Lower leg skin (tissue), 4 donors: ENCODE data around the gene LLGL1. TPM values are rescaled to one million over a fixed set of nuclear protein-coding genes. Genes with fewer than 3 reads are reported as not detected.

Source experiments
- DNase-seq, 2 donors: peaks; one replicate each; pipeline ENCODE4 v3.0.0-alpha.2; 2019; ENCODE audit warnings: low spot score in 2 of 2
- H3K4me3 ChIP-seq: fragments of 200-600 bp; sonication (generic); 2 replicates; pipeline ENCODE4 v1.5.1; 2017; ENCODE audit warnings: mild to moderate bottlenecking, low read depth; ENCODE audit not compliant: poor library complexity, severe bottlenecking
- POLR2A ChIP-seq, 2 donors: fragments of 450-650 bp; IDR thresholded peaks; one replicate each; pipeline ENCODE4 v1.6.1; 2016 to 2017; ENCODE audit warnings: antibody characterized with exemption in 2 of 2, mild to moderate bottlenecking in 1 of 2, moderate library complexity in 1 of 2
- WGBS, 2 donors: methylation state at CpG; one replicate each; pipeline ENCODE4 v1.1.5; 2018; 5-methylcytosine and 5-hydroxymethylcytosine counted together
- intact Hi-C: fragments of 100-400 bp; cut with DNase I; formaldehyde crosslinking; loops from one replicate; pipeline ENCODE4 v1.15.0; 2023; ENCODE audit warnings: low total_unique reads
- total RNA-seq, 4 donors: library from RNA; depleted of rRNA; stranded (reverse); fragments of >200 nt; gene quantifications; one replicate each; pipeline ENCODE4 v1.1.0, GENCODE V29; 2016
- TF ChIP-seq, protein P1 (sequence below), 3 donors: fragments of 450-650 bp; IDR thresholded peaks; one replicate each; pipeline ENCODE4 v1.5.1; 2016; ENCODE audit warnings: antibody characterized with exemption in 3 of 3, mild to moderate bottlenecking in 3 of 3, moderate library complexity in 2 of 3

LLGL1 gene
- total RNA-seq, 4 donors from 2014 or later, result 24.5 to 32.7 (median 29.3) TPM

DNA sequence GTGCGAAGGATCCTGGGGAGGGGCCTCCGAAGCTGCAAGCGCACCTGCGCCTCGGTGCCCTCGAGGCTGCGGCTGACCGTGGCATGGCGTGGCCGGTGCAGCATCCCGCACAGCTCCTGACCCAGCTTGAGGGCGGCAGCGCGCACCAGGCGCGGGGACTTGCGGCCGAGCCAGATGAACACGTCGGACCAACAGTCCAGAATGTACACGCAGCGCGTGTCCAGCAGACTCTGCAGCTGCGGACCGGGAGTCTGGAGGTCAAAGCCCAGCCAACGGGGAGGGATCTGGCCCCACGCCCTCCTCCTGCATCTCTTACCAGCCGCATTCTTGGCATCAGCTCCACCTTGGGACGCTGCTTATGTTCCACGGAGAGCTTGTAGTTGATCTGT is 22.2 kb downstream of the LLGL1 start:
- no peak for TF ChIP-seq POLR2A (IDR thresholded peaks at IDR 0.05)
- TF ChIP-seq, protein P1, sequence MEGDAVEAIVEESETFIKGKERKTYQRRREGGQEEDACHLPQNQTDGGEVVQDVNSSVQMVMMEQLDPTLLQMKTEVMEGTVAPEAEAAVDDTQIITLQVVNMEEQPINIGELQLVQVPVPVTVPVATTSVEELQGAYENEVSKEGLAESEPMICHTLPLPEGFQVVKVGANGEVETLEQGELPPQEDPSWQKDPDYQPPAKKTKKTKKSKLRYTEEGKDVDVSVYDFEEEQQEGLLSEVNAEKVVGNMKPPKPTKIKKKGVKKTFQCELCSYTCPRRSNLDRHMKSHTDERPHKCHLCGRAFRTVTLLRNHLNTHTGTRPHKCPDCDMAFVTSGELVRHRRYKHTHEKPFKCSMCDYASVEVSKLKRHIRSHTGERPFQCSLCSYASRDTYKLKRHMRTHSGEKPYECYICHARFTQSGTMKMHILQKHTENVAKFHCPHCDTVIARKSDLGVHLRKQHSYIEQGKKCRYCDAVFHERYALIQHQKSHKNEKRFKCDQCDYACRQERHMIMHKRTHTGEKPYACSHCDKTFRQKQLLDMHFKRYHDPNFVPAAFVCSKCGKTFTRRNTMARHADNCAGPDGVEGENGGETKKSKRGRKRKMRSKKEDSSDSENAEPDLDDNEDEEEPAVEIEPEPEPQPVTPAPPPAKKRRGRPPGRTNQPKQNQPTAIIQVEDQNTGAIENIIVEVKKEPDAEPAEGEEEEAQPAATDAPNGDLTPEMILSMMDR (IDR thresholded peaks at IDR 0.05), result no peak
- no peak for DNase-seq
- 62 to 69% methylated on average over 20 to 30 of the region's 30 CpGs for WGBS, 2 donors
- no peak overlapping the region for H3K4me3 ChIP-seq
- intact Hi-C loops, result no loop called here

GRCh38 chr17:18248300-18248731 is 22.9 kb downstream of the LLGL1 start:
- intact Hi-C loops, result no loop called here
- 18 to 21% methylated on average over 9 of the region's 9 CpGs for WGBS, 2 donors
- TF ChIP-seq POLR2A (IDR thresholded peaks at IDR 0.05), result no peak
- TF ChIP-seq, protein P1 (IDR thresholded peaks at IDR 0.05), result no peak
- peak in 1 of 2 donors; percentile 89 for DNase-seq
- no peak overlapping the region for H3K4me3 ChIP-seq

GRCh38 chr17:18248811-18249210 is 23.4 kb downstream of the LLGL1 start:
- H3K4me3 ChIP-seq, result no peak overlapping the region
- 82 to 87% methylated on average over 7 of the region's 7 CpGs for WGBS, 2 donors
- TF ChIP-seq POLR2A (IDR thresholded peaks at IDR 0.05), result no peak
- TF ChIP-seq, protein P1 (IDR thresholded peaks at IDR 0.05), result no peak
- intact Hi-C loops, result no loop called here
- no peak for DNase-seq

GRCh38 chr17:18250259-18250658 is 24.8 kb downstream of the LLGL1 start:
- 50 to 54% methylated on average over 9 of the region's 9 CpGs for WGBS, 2 donors
- peak in 1 of 2 donors; percentile 62 for DNase-seq

DNA sequence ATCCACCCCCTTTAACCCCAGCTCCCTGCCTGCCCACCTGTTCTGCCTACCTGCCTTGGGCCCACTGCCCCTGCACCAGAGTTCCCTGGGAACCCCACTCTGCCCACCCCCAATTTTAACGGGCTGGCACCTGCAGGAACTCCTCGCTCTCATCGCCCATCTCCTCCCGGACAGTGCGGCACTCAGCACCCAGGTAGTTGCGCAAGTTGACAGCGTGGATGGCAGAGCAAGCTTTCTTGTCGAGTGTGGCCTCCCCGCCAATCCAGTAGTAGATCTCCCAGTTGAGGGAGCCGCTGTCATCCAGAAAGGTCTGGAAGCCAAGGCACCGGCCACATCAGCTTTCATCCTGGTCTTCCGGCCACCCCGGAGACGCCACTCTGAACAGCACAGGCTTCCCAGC is 25.3 kb downstream of the LLGL1 start:
- WGBS, 2 donors, result 86 to 88% methylated on average over 13 to 14 of the region's 14 CpGs
- H3K4me3 ChIP-seq, result no peak overlapping the region
- no peak for DNase-seq
- intact Hi-C loops, result no loop called here
- TF ChIP-seq, protein P1 (IDR thresholded peaks at IDR 0.05), result no peak
- no peak for TF ChIP-seq POLR2A (IDR thresholded peaks at IDR 0.05)

More at GRCh38 chr17:18250259-18250658, 24.8 kb downstream of the LLGL1 start:
- H3K4me3 ChIP-seq, result no peak overlapping the region
- intact Hi-C loops, result no loop called here
- no peak for TF ChIP-seq POLR2A (IDR thresholded peaks at IDR 0.05)
- TF ChIP-seq, protein P1 (IDR thresholded peaks at IDR 0.05), result no peak

- no peak for DNase-seq
- intact Hi-C loops, result no loop called here
- no peak for TF ChIP-seq POLR2A (IDR thresholded peaks at IDR 0.05)
- TF ChIP-seq, protein P1 (IDR thresholded peaks at IDR 0.05), result no peak
- WGBS, 2 donors, result 87 to 91% methylated on average over 10 to 11 of the region's 15 CpGs
- H3K4me3 ChIP-seq, result no peak overlapping the region
Measured at GRCh38 chr17:18251204-18251603, 25.8 kb downstream of the LLGL1 start.
